ENCODE data around the gene PER3. TPM values are rescaled to one million over a fixed set of nuclear protein-coding genes. Genes with fewer than 3 reads are reported as not detected.

The PER3 gene
- total and polyA plus RNA-seq, 10 of the 15 experiments (the other 5 are each of a cell fraction or from before 2014, with no cell fraction given) = 0.06 to 0.64 (median 0.13) TPM; not detected in 1

- no peak overlapping the region for H2AFZ ChIP-seq (ENCODE audit: control insufficient read depth, low read depth, low read length)
- DNase-seq (ENCODE audit: low read depth, low spot score) (no peak), ATAC-seq (no peak), FAIRE-seq (no peak)
- H3K27ac ChIP-seq (ENCODE audit: control insufficient read depth, insufficient read depth) = no peak overlapping the region
- no peaks in the 10 kb centered on the region for H3K4me1 ChIP-seq (ENCODE audit: control insufficient read depth, insufficient read depth, low read length)
- no peaks in the 10 kb centered on the region for H4K20me1 ChIP-seq (ENCODE audit: control insufficient read depth, insufficient read depth)
- CTCF ChIA-PET = no interaction called here
- H3K27me3 ChIP-seq (replicated peaks in 1 of 2; ENCODE audit: control insufficient read depth in 2 of 2, insufficient read depth in 2 of 2, low read length in 1 of 2) = no peaks in the 10 kb centered on the region; a peak in 1 of 4 replicates
- POLR2A ChIA-PET = no interaction called here
- H3K4me2 ChIP-seq (ENCODE audit: control insufficient read depth, insufficient read depth) = no peak overlapping the region
- no peak overlapping the region for H3K4me3 ChIP-seq
- H3K9ac ChIP-seq (ENCODE audit: control insufficient read depth, insufficient read depth, low read length) = no peak overlapping the region
- BruUV-seq (replicated peaks) = no TSS peak
- TF ChIP-seq POLR2AphosphoS5 (IDR thresholded peaks at IDR 0.05; ENCODE audit: low read length) (no peak), TBL1XR1 (IDR thresholded peaks at IDR 0.05; ENCODE audit: low read depth, low read length) (no peak), SMAD5 (IDR thresholded peaks at IDR 0.05; ENCODE audit: low read depth) (no peak), RELB (IDR thresholded peaks at IDR 0.05; ENCODE audit: low read depth) (no peak), BACH1 (IDR thresholded peaks at IDR 0.05; ENCODE audit: borderline replicate concordance) (no peak), CHD2 (IDR thresholded peaks at IDR 0.05; ENCODE audit: borderline replicate concordance, low read depth, low read length) (no peak), RCOR1 (conservative IDR thresholded peaks at IDR 0.05; ENCODE audit: low read depth, low read length) (no peak), EP300 (IDR thresholded peaks at IDR 0.05; ENCODE audit: borderline replicate concordance in 1 of 2, control insufficient read depth in 1 of 2, low read depth in 2 of 2, low read length in 2 of 2) (no peak), ESRRA (IDR thresholded peaks at IDR 0.05; ENCODE audit: low read length) (no peak), CEBPB (IDR thresholded peaks at IDR 0.05; ENCODE audit: borderline replicate concordance in 1 of 2, low read depth in 2 of 2, low read length in 2 of 2) (no peak), ZBED1 (IDR thresholded peaks at IDR 0.05; ENCODE audit: borderline replicate concordance) (no peak)
- TF ChIP-seq, protein P1, sequence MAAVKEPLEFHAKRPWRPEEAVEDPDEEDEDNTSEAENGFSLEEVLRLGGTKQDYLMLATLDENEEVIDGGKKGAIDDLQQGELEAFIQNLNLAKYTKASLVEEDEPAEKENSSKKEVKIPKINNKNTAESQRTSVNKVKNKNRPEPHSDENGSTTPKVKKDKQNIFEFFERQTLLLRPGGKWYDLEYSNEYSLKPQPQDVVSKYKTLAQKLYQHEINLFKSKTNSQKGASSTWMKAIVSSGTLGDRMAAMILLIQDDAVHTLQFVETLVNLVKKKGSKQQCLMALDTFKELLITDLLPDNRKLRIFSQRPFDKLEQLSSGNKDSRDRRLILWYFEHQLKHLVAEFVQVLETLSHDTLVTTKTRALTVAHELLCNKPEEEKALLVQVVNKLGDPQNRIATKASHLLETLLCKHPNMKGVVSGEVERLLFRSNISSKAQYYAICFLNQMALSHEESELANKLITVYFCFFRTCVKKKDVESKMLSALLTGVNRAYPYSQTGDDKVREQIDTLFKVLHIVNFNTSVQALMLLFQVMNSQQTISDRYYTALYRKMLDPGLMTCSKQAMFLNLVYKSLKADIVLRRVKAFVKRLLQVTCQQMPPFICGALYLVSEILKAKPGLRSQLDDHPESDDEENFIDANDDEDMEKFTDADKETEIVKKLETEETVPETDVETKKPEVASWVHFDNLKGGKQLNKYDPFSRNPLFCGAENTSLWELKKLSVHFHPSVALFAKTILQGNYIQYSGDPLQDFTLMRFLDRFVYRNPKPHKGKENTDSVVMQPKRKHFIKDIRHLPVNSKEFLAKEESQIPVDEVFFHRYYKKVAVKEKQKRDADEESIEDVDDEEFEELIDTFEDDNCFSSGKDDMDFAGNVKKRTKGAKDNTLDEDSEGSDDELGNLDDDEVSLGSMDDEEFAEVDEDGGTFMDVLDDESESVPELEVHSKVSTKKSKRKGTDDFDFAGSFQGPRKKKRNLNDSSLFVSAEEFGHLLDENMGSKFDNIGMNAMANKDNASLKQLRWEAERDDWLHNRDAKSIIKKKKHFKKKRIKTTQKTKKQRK (IDR thresholded peaks at IDR 0.05; ENCODE audit: low read depth, low read length) = no peak
- TF ChIP-seq, protein P2, sequence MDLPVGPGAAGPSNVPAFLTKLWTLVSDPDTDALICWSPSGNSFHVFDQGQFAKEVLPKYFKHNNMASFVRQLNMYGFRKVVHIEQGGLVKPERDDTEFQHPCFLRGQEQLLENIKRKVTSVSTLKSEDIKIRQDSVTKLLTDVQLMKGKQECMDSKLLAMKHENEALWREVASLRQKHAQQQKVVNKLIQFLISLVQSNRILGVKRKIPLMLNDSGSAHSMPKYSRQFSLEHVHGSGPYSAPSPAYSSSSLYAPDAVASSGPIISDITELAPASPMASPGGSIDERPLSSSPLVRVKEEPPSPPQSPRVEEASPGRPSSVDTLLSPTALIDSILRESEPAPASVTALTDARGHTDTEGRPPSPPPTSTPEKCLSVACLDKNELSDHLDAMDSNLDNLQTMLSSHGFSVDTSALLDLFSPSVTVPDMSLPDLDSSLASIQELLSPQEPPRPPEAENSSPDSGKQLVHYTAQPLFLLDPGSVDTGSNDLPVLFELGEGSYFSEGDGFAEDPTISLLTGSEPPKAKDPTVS (IDR thresholded peaks at IDR 0.05; ENCODE audit: low read depth, low read length) = no peak
- no peaks in the 10 kb centered on the region for H3K36me3 ChIP-seq (ENCODE audit: control insufficient read depth in 2 of 2, insufficient read depth in 2 of 2, low read length in 1 of 2)
- in situ Hi-C loops (cut with MboI) = no loop called here
- WGBS (ENCODE audit: insufficient coverage, insufficient replicate concordance, low lambda C conversion rate, missing lambda C conversion rate) = 15% methylated on average over 9 of the region's 9 CpGs
- RAD21 ChIA-PET (ENCODE audit: unreplicated experiment) = no interaction called here
- SMC1A ChIA-PET (ENCODE audit: uncharacterized antibody, unreplicated experiment) = no interaction called here
- H3K79me2 ChIP-seq (ENCODE audit: control insufficient read depth, insufficient read depth, low read length) = no peaks in the 10 kb centered on the region
- H3K9me3 ChIP-seq (replicated peaks; ENCODE audit: control insufficient read depth, insufficient read depth, low read length) = no peaks in the 10 kb centered on the region
- intact Hi-C loops (cut with micrococcal nuclease; ENCODE audit: unreplicated experiment) = no loop called here
Measured at GRCh38 chr1:7891804-7892203, 107.7 kb downstream of the PER3 start.
